NCI-H1092 (cell line): ENCODE data around the gene STX4.

ENCODE experiments used
- DNase-seq: peaks from one replicate; lab custom pipeline; 2025; lab: John Stamatoyannopoulos, UW

Gene STX4

GRCh38 chr16:31067342-31067741 is 34.0 kb downstream of the STX4 start:
- no peak for DNase-seq

GRCh38 chr16:31071861-31072260 is 38.5 kb downstream of the STX4 start:
- no peak for DNase-seq

- DNase-seq, result no peak
Observed at GRCh38 chr16:31072540-31073141, 39.3 kb downstream of the STX4 start.

GRCh38 chr16:31073142-31073969 is 40.0 kb downstream of the STX4 start:
- DNase-seq, result peak; percentile 77

- DNase-seq, result peak; percentile 99
Observed at GRCh38 chr16:31073970-31074813, 40.8 kb downstream of the STX4 start, which contains the start of the genes ZNF646 and ZNF668. TSS of gene ZNF646 (plus strand) at chr16:31074422. CDS start at chr16:31076325, 1,903 bp downstream. TSS of gene ZNF668 (minus strand) at chr16:31074240. CDS start at chr16:31064459, 9,781 bp downstream.

- DNase-seq, result no peak
Observed at GRCh38 chr16:31074814-31075183, 41.4 kb downstream of the STX4 start.

- no peak for DNase-seq
Observed at GRCh38 chr16:31076319-31076718, 43.0 kb downstream of the STX4 start.

GRCh38 chr16:31077024-31077423 is 43.7 kb downstream of the STX4 start:
- no peak for DNase-seq

- DNase-seq, result no peak
Observed at GRCh38 chr16:31077592-31078396, 44.4 kb downstream of the STX4 start.

- DNase-seq, result no peak
Observed at GRCh38 chr16:31078597-31079341, 45.4 kb downstream of the STX4 start.

- DNase-seq, result no peak
Observed at GRCh38 chr16:31079342-31079944, 46.1 kb downstream of the STX4 start.

- DNase-seq, result no peak
Observed at GRCh38 chr16:31080035-31080629, 46.8 kb downstream of the STX4 start.

GRCh38 chr16:31080756-31081419 is 47.5 kb downstream of the STX4 start:
- DNase-seq, result no peak

GRCh38 chr16:31081428-31082351 is 48.3 kb downstream of the STX4 start:
- DNase-seq, result no peak

- DNase-seq, result no peak
Observed at GRCh38 chr16:31082368-31083045, 49.1 kb downstream of the STX4 start.

GRCh38 chr16:31083081-31083480 is 49.7 kb downstream of the STX4 start:
- no peak for DNase-seq

- DNase-seq, result no peak
Observed at GRCh38 chr16:31083556-31083955, 50.2 kb downstream of the STX4 start.

GRCh38 chr16:31083981-31084380 is 50.6 kb downstream of the STX4 start:
- no peak for DNase-seq
